PC-3 (cell line): ENCODE data around the gene NAP1L1. TPM values are rescaled to one million over a fixed set of nuclear protein-coding genes. Genes with fewer than 3 reads are reported as not detected.

ENCODE experiments used
- ATAC-seq: fragments of 200-7000 bp; cut with Tn5 transposase; 2 replicates; pipeline ENCODE4 v1.9.1; 2020; ENCODE audit warnings: mild to moderate bottlenecking, moderate library complexity
- BruUV-seq: library from RNA; stranded (reverse); fragments of 400-500 nt; replicated peaks from 2 replicates; lab custom pipeline; 2021; lab: Mats Ljungman, UMichigan
- CTCF ChIA-PET: fragments of 300-600 bp; sonication (Branson Sonifier 250); formaldehyde crosslinking; loops from one replicate; lab custom pipeline; 2022; ENCODE audit warnings: antibody characterized with exemption; lab: Charles Lee
- POLR2A ChIA-PET: fragments of 300-600 bp; sonication (Branson Sonifier 250); formaldehyde crosslinking; loops from one replicate; lab custom pipeline; 2022; ENCODE audit warnings: antibody characterized with exemption; ENCODE audit not compliant: unreplicated experiment; lab: Charles Lee
- DNase-seq: peaks from one replicate; pipeline ENCODE4 v3.0.0-alpha.2; 2015
- H2AFZ ChIP-seq: fragments of 300-600 bp; sonication (generic); 2 replicates; pipeline ENCODE4 v1.6.0; 2016; ENCODE audit warnings: antibody characterized with exemption, low read length
- H3F3A ChIP-seq: fragments of 300-600 bp; sonication (generic); one replicate; pipeline ENCODE4 v1.6.0; 2017; ENCODE audit warnings: antibody characterized with exemption, low read length, control low read depth, mild to moderate bottlenecking; ENCODE audit not compliant: unreplicated experiment
- H3K27ac ChIP-seq: fragments of 300-600 bp; sonication (generic); 2 replicates; pipeline ENCODE4 v1.5.1; 2016; ENCODE audit warnings: mild to moderate bottlenecking, low read length
- H3K27me3 ChIP-seq: fragments of 300-600 bp; sonication (generic); 2 replicates; pipeline ENCODE4 v1.6.1; 2016; ENCODE audit warnings: low read length, mixed read lengths
- H3K36me3 ChIP-seq: fragments of 300-600 bp; sonication (generic); 2 replicates; pipeline ENCODE4 v1.6.1; 2016; ENCODE audit warnings: low read depth, mixed run types, low read length, mixed read lengths
- H3K4me1 ChIP-seq: fragments of 300-600 bp; sonication (generic); 2 replicates; pipeline ENCODE4 v1.5.1; 2016; ENCODE audit warnings: low read length; ENCODE audit not compliant: insufficient read depth
- H3K4me2 ChIP-seq: fragments of 300-600 bp; sonication (generic); 2 replicates; pipeline ENCODE4 v1.6.0; 2016; ENCODE audit warnings: low read length
- H3K4me3 ChIP-seq: fragments of 300-600 bp; sonication (generic); 2 replicates; pipeline ENCODE4 v1.5.1; 2016; ENCODE audit warnings: mild to moderate bottlenecking, low read length, mixed read lengths
- H3K79me2 ChIP-seq: fragments of 300-600 bp; sonication (generic); 2 replicates; pipeline ENCODE4 v1.6.1; 2017; ENCODE audit warnings: low read length, mixed read lengths
- H3K9ac ChIP-seq: fragments of 300-600 bp; sonication (generic); 2 replicates; pipeline ENCODE4 v1.6.0; 2016; ENCODE audit warnings: mild to moderate bottlenecking, low read length
- H3K9me2 ChIP-seq: fragments of 300-600 bp; sonication (generic); replicated peaks from 2 replicates; pipeline ENCODE4 v1.6.1; 2016; ENCODE audit warnings: mixed run types, low read length, mixed read lengths
- H3K9me3 ChIP-seq: fragments of 300-600 bp; sonication (generic); 2 replicates; pipeline ENCODE4 v1.6.1; 2016; ENCODE audit warnings: low read length, mixed read lengths
- H4K20me1 ChIP-seq: fragments of 300-600 bp; sonication (generic); 2 replicates; pipeline ENCODE4 v1.6.1; 2016; ENCODE audit warnings: low read length, mixed read lengths
- CTCF ChIP-seq: fragments of 300-600 bp; sonication (generic); conservative IDR thresholded peaks from 2 replicates; pipeline ENCODE4 v1.5.1; 2017; ENCODE audit warnings: antibody characterized with exemption, low read depth, mild to moderate bottlenecking, low read length
- EZH2 ChIP-seq: fragments of 300-600 bp; sonication (generic); IDR thresholded peaks from one replicate; pipeline ENCODE4 v1.6.1; 2017; ENCODE audit warnings: antibody characterized with exemption, mild to moderate bottlenecking, low read length; ENCODE audit not compliant: unreplicated experiment
- EZH2phosphoT487 ChIP-seq: fragments of 300-600 bp; sonication (generic); IDR thresholded peaks from 2 replicates; pipeline ENCODE4 v1.6.1; 2018; ENCODE audit warnings: mild to moderate bottlenecking, antibody characterized with exemption, low read length, borderline replicate concordance
- intact Hi-C: fragments of 100-400 bp; cut with micrococcal nuclease; formaldehyde crosslinking; loops from 2 replicates; pipeline ENCODE4 v1.9.0; 2023
- total RNA-seq: library from RNA; depleted of rRNA; stranded (reverse); fragments of >200 nt; gene quantifications from 2 replicates; pipeline ENCODE4 v1.2.3, GENCODE V29; 2014

NAP1L1 gene
- total RNA-seq, 1 experiment from 2014 or later = 200 TPM

GRCh38 chr12:75996861-75997447, 87.5 kb downstream of the NAP1L1 start:
- Histone ChIP-seq H3K27ac (peak overlapping the region; percentile 32), H4K20me1 (no peaks in the 10 kb centered on the region), H3K9ac (no peak overlapping the region), H3K36me3 (no peaks in the 10 kb centered on the region), H3K9me3 (no peaks in the 10 kb centered on the region), H3K27me3 (no peaks in the 10 kb centered on the region), H3K4me3 (no peak overlapping the region), H3F3A (no peaks in the 10 kb centered on the region), H3K9me2 (no peaks in the 10 kb centered on the region), H3K79me2 (no peaks in the 10 kb centered on the region), H2AFZ (peak overlapping the region; percentile 30; the same call in 1 of the 2 replicates), H3K4me2 (peak overlapping the region; percentile 36), H3K4me1 (peaks cover 50% of the 10 kb centered on the region)
- CTCF ChIA-PET = interaction anchor here (0.6 kb wide), 1 partner anchor 28 kb away, joined by 3 read pairs; no protein-coding TSS in a partner anchor
- no TSS peak for BruUV-seq
- peak; percentile 59 for ATAC-seq
- DNase-seq = peak; percentile 47
- intact Hi-C loops = no loop called here
- TF ChIP-seq EZH2phosphoT487 (no peak), CTCF (no peak), EZH2 (no peak)
- POLR2A ChIA-PET = interaction anchor here (0.6 kb wide), 1 partner anchor 269 kb away, joined by 29 read pairs; no protein-coding TSS in a partner anchor

DNA sequence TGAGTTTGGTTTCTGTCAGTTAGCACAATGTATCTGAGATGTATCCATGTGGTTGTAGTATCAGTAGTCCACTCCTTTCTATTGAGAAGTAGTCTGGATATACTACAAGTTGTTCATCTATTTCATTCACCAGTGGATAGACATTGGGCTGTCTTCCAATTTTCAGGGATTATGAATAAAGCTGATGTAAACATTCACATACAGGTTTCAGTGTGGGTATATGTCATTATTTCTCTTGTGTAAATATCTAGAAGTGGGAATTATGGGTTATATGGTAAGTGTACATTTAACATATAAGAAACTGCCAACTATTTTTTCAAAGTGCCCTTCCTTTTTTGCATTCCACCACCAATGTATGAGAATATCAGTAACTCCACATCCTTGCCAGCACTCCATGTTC, 88.8 kb downstream of the NAP1L1 start:
- Histone ChIP-seq H3K9me3 (no peaks in the 10 kb centered on the region), H3K4me1 (peaks cover 50% of the 10 kb centered on the region), H3K36me3 (no peaks in the 10 kb centered on the region), H3K27me3 (no peaks in the 10 kb centered on the region), H3K4me2 (no peak overlapping the region), H3K9me2 (no peaks in the 10 kb centered on the region), H3K9ac (no peak overlapping the region), H3F3A (no peaks in the 10 kb centered on the region), H3K79me2 (no peaks in the 10 kb centered on the region), H3K4me3 (no peak overlapping the region), H3K27ac (peak overlapping the region; percentile 4; the same call in 1 of the 2 replicates), H4K20me1 (no peaks in the 10 kb centered on the region), H2AFZ (no peak overlapping the region)
- DNase-seq (peak; percentile 73), ATAC-seq (peak; percentile 65)
- BruUV-seq = no TSS peak
- TF ChIP-seq EZH2 (no peak), EZH2phosphoT487 (no peak), CTCF (no peak)
- ChIA-PET CTCF (no interaction called here), POLR2A (interaction anchor here (0.6 kb wide), 1 partner anchor 175 kb away, joined by 4 read pairs; no protein-coding TSS in a partner anchor)
- intact Hi-C loops = no loop called here
